GM12875 (cell line): Measurements from ENCODE around the gene SRL.

Experiments
- H3K4me3 ChIP-seq: one replicate; pipeline ENCODE4 v1.5.1; 2011; ENCODE audit warnings: low read depth, low read length, control low read depth
- TF ChIP-seq, protein P1 (sequence below): IDR thresholded peaks from 2 replicates; pipeline ENCODE4 v1.5.1; 2011; ENCODE audit warnings: low read depth, mild to moderate bottlenecking, control low read depth, inconsistent platforms, low read length, moderate library complexity, borderline replicate concordance; ENCODE audit not compliant: insufficient read depth

Gene SRL

DNA sequence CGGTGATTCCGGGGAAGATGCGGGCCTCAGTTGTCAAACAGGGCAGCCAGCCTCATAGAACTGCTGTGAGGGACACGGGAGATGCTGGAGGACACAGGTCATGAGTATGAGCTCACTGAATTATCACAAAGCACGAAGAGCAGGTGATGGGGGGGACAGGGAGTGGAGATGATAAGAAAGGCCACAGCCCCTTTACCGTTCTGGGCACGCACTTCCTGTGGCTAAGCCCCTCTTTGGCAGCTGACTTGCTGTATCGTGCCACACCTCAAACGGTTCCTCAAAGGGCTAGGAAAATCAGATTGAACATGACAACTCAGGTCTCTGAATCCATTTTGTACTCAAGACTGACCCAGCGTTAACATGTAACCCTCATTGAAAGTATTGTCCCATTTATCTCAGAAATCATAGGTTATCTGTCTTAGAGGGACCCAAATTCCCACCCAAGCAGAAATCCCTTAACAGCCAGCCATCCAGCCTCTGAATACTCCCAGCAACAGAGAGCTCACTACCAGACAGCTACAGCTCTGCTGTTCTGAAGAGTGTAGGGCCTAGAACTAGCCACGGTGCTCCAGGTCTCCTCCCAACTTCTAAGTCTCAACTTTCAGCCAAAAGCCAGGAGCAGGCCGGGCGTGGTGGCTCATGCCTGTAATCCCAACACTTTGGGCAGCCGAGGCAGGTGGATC is 5.0 kb upstream of the SRL start:
- H3K4me3 ChIP-seq: no peak overlapping the region
- TF ChIP-seq, protein P1, sequence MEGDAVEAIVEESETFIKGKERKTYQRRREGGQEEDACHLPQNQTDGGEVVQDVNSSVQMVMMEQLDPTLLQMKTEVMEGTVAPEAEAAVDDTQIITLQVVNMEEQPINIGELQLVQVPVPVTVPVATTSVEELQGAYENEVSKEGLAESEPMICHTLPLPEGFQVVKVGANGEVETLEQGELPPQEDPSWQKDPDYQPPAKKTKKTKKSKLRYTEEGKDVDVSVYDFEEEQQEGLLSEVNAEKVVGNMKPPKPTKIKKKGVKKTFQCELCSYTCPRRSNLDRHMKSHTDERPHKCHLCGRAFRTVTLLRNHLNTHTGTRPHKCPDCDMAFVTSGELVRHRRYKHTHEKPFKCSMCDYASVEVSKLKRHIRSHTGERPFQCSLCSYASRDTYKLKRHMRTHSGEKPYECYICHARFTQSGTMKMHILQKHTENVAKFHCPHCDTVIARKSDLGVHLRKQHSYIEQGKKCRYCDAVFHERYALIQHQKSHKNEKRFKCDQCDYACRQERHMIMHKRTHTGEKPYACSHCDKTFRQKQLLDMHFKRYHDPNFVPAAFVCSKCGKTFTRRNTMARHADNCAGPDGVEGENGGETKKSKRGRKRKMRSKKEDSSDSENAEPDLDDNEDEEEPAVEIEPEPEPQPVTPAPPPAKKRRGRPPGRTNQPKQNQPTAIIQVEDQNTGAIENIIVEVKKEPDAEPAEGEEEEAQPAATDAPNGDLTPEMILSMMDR: no peak

DNA sequence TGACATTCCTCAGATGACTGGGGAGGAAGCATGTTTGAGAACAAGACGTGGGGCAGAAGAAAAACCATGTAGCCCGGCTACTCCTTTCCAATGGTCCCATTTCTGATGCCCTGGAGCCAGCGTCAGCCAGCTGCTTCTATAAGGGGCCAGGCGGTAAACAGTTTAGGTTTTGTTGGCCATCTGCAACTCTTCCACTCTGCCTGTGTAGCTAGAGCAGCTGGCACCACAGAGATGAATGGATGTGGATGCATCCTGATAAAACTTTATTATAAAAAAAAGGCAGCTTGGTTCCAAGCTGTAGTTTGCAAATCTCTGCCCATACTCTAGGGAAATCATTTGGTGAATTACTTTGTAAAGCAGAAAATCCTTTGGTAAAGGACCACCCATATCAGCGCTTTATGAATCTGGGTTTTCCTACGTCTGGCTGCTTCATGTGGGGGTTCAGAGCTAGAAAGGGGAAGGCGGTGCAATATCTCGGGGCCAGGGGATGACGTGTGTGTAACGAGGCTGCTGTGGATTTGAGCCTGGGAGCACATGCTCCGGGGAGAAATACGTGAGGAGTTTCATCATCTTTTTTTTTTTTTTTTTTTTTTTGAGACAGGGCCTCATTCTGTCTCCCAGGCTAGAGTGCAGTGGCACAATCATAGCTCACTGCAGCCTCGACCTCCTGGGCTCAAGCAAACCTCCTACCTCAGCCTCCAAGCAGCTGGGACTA is 3.4 kb upstream of the SRL start:
- TF ChIP-seq, protein P1: no peak

GRCh38 chr16:4244254-4245076 is 2.6 kb upstream of the SRL start:
- H3K4me3 ChIP-seq: no peak overlapping the region
- TF ChIP-seq, protein P1: no peak

More for the DNA sequence above, 3.4 kb upstream of the SRL start:
- H3K4me3 ChIP-seq: no peak overlapping the region

GRCh38 chr16:4241258-4241927 is 487 bp downstream of the SRL start:
- no peak overlapping the region for H3K4me3 ChIP-seq
- TF ChIP-seq, protein P1: no peak

DNA sequence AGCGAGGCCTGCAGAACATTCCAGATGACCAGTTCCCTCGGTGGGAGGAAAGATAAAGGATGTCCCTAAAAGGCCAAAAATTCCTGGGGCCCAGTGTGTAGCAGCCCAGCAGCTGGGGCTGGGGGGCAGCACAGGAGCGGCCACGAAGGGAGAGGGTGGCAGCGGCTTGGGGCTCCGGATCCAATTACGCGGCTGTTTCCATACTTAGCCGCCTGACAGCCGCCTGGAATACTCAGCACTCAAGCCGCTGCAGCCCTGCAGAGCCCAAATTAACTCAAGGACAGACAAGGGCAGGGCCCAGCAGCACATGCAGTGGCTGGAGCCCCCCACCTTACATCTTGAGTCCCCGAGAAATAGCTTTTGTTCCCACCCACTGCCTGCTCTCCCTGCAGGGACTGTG is 1.3 kb downstream of the SRL start:
- no peak overlapping the region for H3K4me3 ChIP-seq
- TF ChIP-seq, protein P1: no peak

DNA sequence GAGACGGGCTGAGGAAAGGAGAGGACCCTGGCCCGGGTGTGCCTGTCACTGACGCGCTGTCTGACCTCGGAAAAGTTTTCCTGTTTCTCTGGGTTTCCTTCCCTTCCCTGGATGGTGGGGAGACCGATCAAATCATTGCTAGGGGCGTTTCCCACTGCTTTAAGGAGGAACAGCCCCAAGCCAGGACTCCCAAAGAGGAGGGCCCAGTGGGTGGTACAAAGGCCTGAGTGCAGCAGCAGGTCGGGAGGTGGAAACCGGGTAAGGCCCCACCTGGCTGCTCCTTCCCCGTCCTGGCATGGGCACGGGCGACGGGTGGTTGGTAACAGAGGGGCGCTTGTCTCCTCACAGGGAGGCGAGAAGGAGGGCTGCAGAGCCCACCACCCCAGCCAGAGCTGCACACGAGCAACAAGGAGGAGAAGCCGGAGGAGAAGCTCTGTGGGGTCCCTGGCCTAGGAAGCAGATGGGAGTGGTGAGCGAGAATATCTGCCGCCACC is 2.2 kb downstream of the SRL start:
- TF ChIP-seq, protein P1: no peak
- no peak overlapping the region for H3K4me3 ChIP-seq
